ENCODE measurements around the gene B4GALT3. TPM values are rescaled to one million over a fixed set of nuclear protein-coding genes. Genes with fewer than 3 reads are reported as not detected.

The B4GALT3 gene
- total RNA-seq, 2 donors from 2014 or later = 55.9 to 56.5 TPM

GRCh38 chr1:161132410-161133219 lies 44.7 kb downstream of the B4GALT3 start, which contains the start of gene DEDD:
DEDD (minus strand) TSS chr1:161132667; CDS start chr1:161124462, 8,205 bp downstream.
- ATAC-seq (replicated peaks in 1 of 2) = peak; percentile 97

DNA sequence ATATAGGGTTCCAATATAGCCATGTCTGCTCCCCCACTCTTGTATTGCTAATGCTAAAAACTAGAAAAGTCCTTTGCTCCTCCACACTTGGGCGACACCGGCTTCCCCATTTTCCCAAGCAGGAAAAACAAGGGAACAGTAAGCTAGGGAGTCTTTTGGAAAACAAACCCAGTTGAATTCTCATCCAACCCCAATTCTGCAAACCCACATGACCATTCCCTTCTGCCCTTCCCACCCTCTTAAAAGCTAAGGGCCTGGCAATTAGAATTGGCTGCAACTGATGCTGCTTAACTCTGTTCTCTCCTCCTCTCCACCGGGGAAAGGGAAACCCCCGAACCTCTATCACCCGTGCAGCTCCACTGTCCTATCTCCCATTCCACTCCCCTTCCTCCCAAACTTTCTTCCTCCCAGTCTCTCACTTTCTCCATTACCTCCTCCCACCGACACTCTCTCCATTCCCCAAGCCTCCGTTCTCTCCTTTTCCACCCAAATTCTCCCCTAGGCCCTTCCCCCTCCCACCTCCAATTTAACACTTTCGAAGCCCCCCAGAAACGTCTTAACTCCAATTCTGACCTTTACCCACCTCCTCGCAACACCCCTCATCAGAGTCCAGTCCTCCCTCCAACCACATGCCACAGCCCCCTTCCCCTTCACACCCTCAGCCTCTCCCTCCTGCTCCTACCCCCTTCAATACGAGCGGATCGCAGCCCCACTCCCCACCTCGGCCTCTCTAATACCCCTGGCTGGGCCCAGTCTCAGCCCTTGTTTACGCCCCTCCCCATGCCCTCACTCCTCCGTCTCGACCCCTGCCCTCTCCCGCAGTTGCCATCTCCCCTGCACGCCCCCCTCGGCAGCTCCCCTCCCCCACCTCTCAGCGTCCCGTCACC lies 45.5 kb downstream of the B4GALT3 start:
- peaks cover 50% of the 10 kb centered on the region for H3K4me1 Mint-ChIP-seq (ENCODE audit: low read depth)
- no peaks in the 10 kb centered on the region for H3K27me3 Mint-ChIP-seq (ENCODE audit: low read depth)
- DNase-seq (no peak), ATAC-seq (replicated peaks in 1 of 2) (no peak)
- peak overlapping the region; percentile 99 for H3K27ac Mint-ChIP-seq
- H3K36me3 Mint-ChIP-seq (ENCODE audit: insufficient read depth in 2 of 2) = peaks cover 5 to 22% of the 10 kb centered on the region in 2 donors
- no peaks in the 10 kb centered on the region for H3K9me3 Mint-ChIP-seq
- no peak overlapping the region for H3K4me3 Mint-ChIP-seq

More at GRCh38 chr1:161132410-161133219, 44.7 kb downstream of the B4GALT3 start, which contains the start of gene DEDD:
- no peaks in the 10 kb centered on the region for H3K9me3 Mint-ChIP-seq
- DNase-seq = peak; percentile 93 to 95
- peak within 1 kb of the TSS; percentile 99 for H3K27ac Mint-ChIP-seq
- peaks cover 41% of the 10 kb centered on the region for H3K4me1 Mint-ChIP-seq (ENCODE audit: low read depth)
- H3K36me3 Mint-ChIP-seq (ENCODE audit: insufficient read depth in 2 of 2) = peaks cover 2 to 16% of the 10 kb centered on the region in 2 donors
- no peaks in the 10 kb centered on the region for H3K27me3 Mint-ChIP-seq (ENCODE audit: low read depth)
- no peak within 1 kb of the TSS for H3K4me3 Mint-ChIP-seq

DNA sequence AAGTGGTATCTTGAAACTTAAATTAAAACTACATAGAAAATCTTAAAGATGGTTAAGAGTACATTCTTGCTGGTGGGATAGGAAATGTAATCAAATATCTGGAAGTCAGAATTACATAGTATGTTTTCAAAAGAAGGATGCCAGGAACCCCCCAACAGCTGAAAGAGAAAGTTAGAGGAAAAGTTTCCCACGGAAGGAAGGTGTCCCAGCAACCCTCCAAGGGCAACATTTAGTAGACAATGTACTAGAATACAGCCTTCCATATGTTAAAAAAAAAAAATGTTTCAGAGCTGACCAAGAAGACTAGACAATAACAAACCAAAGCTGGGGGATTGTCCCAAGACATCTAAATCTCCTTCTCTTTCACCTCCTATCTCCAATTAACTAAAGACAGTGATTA lies 47.0 kb downstream of the B4GALT3 start:
- H3K27ac Mint-ChIP-seq = peak overlapping the region; percentile 99

DNA sequence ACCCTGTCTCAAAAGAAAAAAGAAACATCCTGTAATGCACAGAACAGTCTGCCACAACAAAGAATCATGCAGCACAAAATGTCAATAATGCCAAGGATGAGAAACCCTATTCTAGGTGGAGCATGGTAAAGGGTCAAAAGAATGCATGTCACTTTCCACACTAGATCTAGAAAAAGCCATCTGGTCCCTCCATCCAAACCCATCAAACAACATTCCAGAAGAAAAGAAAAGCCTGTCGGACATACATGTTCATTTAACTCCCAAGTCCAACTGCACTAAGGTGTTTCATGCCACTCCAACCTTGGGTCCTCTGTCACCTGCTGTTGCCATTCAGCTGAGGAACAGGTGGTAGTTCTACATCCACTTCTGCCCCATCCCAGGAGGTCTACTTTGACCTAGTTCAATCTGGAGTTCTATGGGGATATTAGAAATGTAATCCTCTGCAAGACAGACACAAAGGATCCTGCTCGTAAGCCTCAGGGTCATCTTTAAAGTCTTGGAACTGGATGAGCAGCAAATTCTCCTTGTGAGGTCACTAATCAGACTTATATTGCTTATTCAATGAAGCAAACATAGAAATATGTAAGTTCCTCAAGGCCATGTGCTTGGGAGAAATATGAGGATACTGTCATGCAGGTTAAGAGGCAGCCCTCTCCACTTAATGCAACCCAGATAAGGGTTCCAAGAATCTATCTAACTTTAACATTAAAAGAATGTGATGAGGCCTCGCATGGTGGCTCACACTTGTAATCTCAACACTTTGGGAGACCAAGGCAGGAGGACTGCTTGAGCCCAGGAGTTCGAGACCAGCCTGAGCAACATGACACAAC lies 48.5 kb downstream of the B4GALT3 start:
- no peaks in the 10 kb centered on the region for H3K27me3 Mint-ChIP-seq (ENCODE audit: low read depth)
- DNase-seq (no peak), ATAC-seq (replicated peaks in 1 of 2) (no peak)
- peaks cover 60% of the 10 kb centered on the region for H3K4me1 Mint-ChIP-seq (ENCODE audit: low read depth)
- no peak overlapping the region for H3K27ac Mint-ChIP-seq
- H3K9me3 Mint-ChIP-seq = no peaks in the 10 kb centered on the region
- no peak overlapping the region for H3K4me3 Mint-ChIP-seq
- peaks cover 13 to 36% of the 10 kb centered on the region in 2 donors for H3K36me3 Mint-ChIP-seq (ENCODE audit: insufficient read depth in 2 of 2)

More for the DNA sequence above, 47.0 kb downstream of the B4GALT3 start:
- H3K9me3 Mint-ChIP-seq = no peaks in the 10 kb centered on the region
- no peak for DNase-seq
- H3K36me3 Mint-ChIP-seq (ENCODE audit: insufficient read depth in 2 of 2) = peaks cover 13 to 31% of the 10 kb centered on the region in 2 donors
- H3K27me3 Mint-ChIP-seq (ENCODE audit: low read depth) = no peaks in the 10 kb centered on the region
- ATAC-seq (replicated peaks in 1 of 2) = no peak
- H3K4me3 Mint-ChIP-seq = no peak overlapping the region
- peaks cover 60% of the 10 kb centered on the region for H3K4me1 Mint-ChIP-seq (ENCODE audit: low read depth)

GRCh38 chr1:161127649-161128048 lies 49.7 kb downstream of the B4GALT3 start:
- Mint-ChIP-seq H3K36me3 (ENCODE audit: insufficient read depth in 2 of 2) (peaks cover 16 to 44% of the 10 kb centered on the region in 2 donors), H3K27me3 (ENCODE audit: low read depth) (no peaks in the 10 kb centered on the region), H3K4me1 (ENCODE audit: low read depth) (peaks cover 60% of the 10 kb centered on the region), H3K27ac (peak overlapping the region; percentile 64), H3K9me3 (no peaks in the 10 kb centered on the region), H3K4me3 (no peak overlapping the region)
- DNase-seq (no peak), ATAC-seq (replicated peaks in 1 of 2) (no peak)

GRCh38 chr1:161122967-161123366 lies 54.3 kb downstream of the B4GALT3 start:
- Mint-ChIP-seq H3K27me3 (ENCODE audit: low read depth) (no peaks in the 10 kb centered on the region), H3K4me3 (no peak overlapping the region), H3K27ac (peak overlapping the region; percentile 47), H3K9me3 (no peaks in the 10 kb centered on the region), H3K4me1 (ENCODE audit: low read depth) (peaks cover 50% of the 10 kb centered on the region), H3K36me3 (ENCODE audit: insufficient read depth in 2 of 2) (peaks cover 20 to 47% of the 10 kb centered on the region in 2 donors)
- no peak for DNase-seq
- ATAC-seq (replicated peaks in 1 of 2) = no peak

DNA sequence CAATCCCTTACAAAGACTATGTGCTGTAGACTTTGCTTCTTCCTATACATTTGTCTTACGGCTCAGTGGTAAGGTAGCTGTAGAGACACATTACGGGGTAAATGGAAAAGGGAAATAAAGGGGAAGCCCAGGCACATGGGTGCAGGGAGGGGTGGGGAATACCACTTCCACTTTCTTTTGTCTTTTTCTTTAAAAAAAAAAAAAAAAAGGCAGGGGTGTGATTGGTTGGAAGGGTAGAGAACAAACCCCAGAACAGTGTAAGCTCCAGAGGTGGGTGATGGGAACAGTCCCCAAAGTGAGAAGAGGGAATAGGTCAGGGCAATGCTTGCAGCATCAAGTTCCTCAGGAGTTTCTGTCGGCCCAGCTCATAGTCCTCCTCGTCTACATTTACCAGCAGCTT lies 55.5 kb downstream of the B4GALT3 start:
- ATAC-seq (replicated peaks in 1 of 2) = no peak
- H3K9me3 Mint-ChIP-seq = no peaks in the 10 kb centered on the region

More for the DNA sequence above, 55.5 kb downstream of the B4GALT3 start:
- H3K4me1 Mint-ChIP-seq (ENCODE audit: low read depth) = peaks cover 43% of the 10 kb centered on the region
- H3K27ac Mint-ChIP-seq = peak overlapping the region; percentile 44
- no peaks in the 10 kb centered on the region for H3K27me3 Mint-ChIP-seq (ENCODE audit: low read depth)
- peaks cover 21 to 43% of the 10 kb centered on the region in 2 donors for H3K36me3 Mint-ChIP-seq (ENCODE audit: insufficient read depth in 2 of 2)
- H3K4me3 Mint-ChIP-seq = no peak overlapping the region
- DNase-seq = no peak

Other genes starting within 250 kb of the B4GALT3 start
- gene ITLN2, start 222.7 kb downstream of the B4GALT3 start, total RNA-seq = not detected
- gene F11R, start 156.4 kb downstream of the B4GALT3 start, total RNA-seq = 10 to 100 TPM; 38.2 to 38.8 TPM
- gene TSTD1, start 138.5 kb downstream of the B4GALT3 start, total RNA-seq = 10 to 100 TPM; 46.3 to 78.0 TPM
- gene USF1, start 131.5 kb downstream of the B4GALT3 start, total RNA-seq = 10 to 100 TPM; 52.3 to 57.5 TPM
- gene ARHGAP30, start 107.6 kb downstream of the B4GALT3 start, total RNA-seq = 100 to 1,000 TPM; 192 to 198 TPM
- gene NECTIN4, start 87.9 kb downstream of the B4GALT3 start, total RNA-seq = under 1 TPM in 1 of 2 donors, not detected in 1; 0.31 TPM
- 1 to 10 TPM; 5.7 to 7.1 TPM for gene KLHDC9, start 79.1 kb downstream of the B4GALT3 start, total RNA-seq
- 100 to 1,000 TPM; 117 to 122 TPM for gene PFDN2, start 59.5 kb downstream of the B4GALT3 start, total RNA-seq
- 10 to 100 TPM; 82.0 to 87.2 TPM for gene NIT1, start 59.4 kb downstream of the B4GALT3 start, total RNA-seq
- 10 to 100 TPM; 49.8 to 51.3 TPM for gene DEDD, start 44.8 kb downstream of the B4GALT3 start, total RNA-seq
- 10 to 100 TPM; 91.4 to 97.9 TPM for gene UFC1, start 23.5 kb downstream of the B4GALT3 start, total RNA-seq
- gene USP21, start 18.0 kb downstream of the B4GALT3 start, total RNA-seq = 10 to 100 TPM; 36.0 to 46.4 TPM
- gene PPOX, start 11.1 kb downstream of the B4GALT3 start, total RNA-seq = 10 to 100 TPM; 35.3 to 45.9 TPM
- 1 to 10 TPM; 4.0 to 7.7 TPM for gene ADAMTS4, start 21.5 kb upstream of the B4GALT3 start, total RNA-seq
- gene NDUFS2, start 24.9 kb upstream of the B4GALT3 start, total RNA-seq = 100 to 1,000 TPM; 108 to 114 TPM
- gene FCER1G, start 37.8 kb upstream of the B4GALT3 start, total RNA-seq = 1 to 10 TPM; 1.8 to 3.7 TPM
- not detected for gene APOA2, start 46.1 kb upstream of the B4GALT3 start, total RNA-seq
- 10 to 100 TPM; 10.3 to 14.6 TPM for gene TOMM40L, start 48.6 kb upstream of the B4GALT3 start, total RNA-seq
- not detected for gene NR1I3, start 60.7 kb upstream of the B4GALT3 start, total RNA-seq
- 1 to 10 TPM in 1 of 2 donors, under 1 TPM in 1; 0.55 to 1.2 TPM for gene PCP4L1, start 81.2 kb upstream of the B4GALT3 start, total RNA-seq
- 1 to 10 TPM; 5.5 to 8.5 TPM for gene MPZ, start 132.5 kb upstream of the B4GALT3 start, total RNA-seq
- 100 to 1,000 TPM; 140 to 141 TPM for gene SDHC, start 136.9 kb upstream of the B4GALT3 start, total RNA-seq
- under 1 TPM in 1 of 2 donors, not detected in 1; 0.76 TPM for gene CFAP126, start 190.4 kb upstream of the B4GALT3 start, total RNA-seq